ENCODE results near the gene ELK3.

DNA sequence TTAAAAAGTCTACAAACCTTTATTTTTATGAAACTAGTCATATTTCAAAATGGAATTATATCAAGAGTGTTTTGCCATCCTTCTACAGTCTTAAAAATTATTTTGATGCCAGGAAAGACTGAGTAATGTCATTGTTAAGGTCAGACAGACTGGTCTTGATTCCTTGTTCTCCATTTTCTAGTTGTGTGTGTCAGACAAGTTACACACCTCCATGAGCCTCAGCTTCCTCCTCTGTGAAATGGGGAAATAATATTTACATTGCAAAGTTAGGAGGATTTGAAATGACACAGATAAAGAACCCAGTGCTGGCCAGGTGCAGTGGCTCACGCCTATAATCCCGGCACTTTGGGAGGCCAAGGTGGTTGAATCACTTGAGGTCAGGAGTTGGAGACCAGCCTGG, 47.4 kb upstream of the ELK3 start:
- TF ChIP-seq, protein P1, sequence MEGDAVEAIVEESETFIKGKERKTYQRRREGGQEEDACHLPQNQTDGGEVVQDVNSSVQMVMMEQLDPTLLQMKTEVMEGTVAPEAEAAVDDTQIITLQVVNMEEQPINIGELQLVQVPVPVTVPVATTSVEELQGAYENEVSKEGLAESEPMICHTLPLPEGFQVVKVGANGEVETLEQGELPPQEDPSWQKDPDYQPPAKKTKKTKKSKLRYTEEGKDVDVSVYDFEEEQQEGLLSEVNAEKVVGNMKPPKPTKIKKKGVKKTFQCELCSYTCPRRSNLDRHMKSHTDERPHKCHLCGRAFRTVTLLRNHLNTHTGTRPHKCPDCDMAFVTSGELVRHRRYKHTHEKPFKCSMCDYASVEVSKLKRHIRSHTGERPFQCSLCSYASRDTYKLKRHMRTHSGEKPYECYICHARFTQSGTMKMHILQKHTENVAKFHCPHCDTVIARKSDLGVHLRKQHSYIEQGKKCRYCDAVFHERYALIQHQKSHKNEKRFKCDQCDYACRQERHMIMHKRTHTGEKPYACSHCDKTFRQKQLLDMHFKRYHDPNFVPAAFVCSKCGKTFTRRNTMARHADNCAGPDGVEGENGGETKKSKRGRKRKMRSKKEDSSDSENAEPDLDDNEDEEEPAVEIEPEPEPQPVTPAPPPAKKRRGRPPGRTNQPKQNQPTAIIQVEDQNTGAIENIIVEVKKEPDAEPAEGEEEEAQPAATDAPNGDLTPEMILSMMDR (IDR thresholded peaks at IDR 0.05): no peak
- no peak for TF ChIP-seq POLR2A (IDR thresholded peaks at IDR 0.05)
